Psoas muscle (tissue), 8 donors: ENCODE data around the gene MYO1H. TPM values are rescaled to one million over a fixed set of nuclear protein-coding genes. Genes with fewer than 3 reads are reported as not detected.

Experiments
- ATAC-seq, 4 donors: fragments of 200-7000 bp; cut with Tn5 transposase; one replicate each; pipeline ENCODE4 v1.9.1; 2020; ENCODE audit warnings: moderate library complexity in 3 of 4, mild to moderate bottlenecking in 2 of 4
- DNase-seq, 2 donors: peaks; one replicate each; pipeline ENCODE4 v3.0.0-alpha.2; 2020
- H3K27ac ChIP-seq: fragments of 200-600 bp; one replicate; pipeline ENCODE4 v1.8.0; 2022
- H3K27me3 ChIP-seq, 3 donors: fragments of 200-600 bp in 1 of 3; one replicate each; pipeline versions ENCODE4 v1.6.1 to v1.8.0; 2013 to 2022; ENCODE audit warnings: low read length in 2 of 3, mild to moderate bottlenecking in 2 of 3, moderate library complexity in 1 of 3; ENCODE audit not compliant: insufficient read depth in 3 of 3
- H3K36me3 ChIP-seq, 2 donors: fragments of 200-600 bp in 1 of 2; one replicate each; pipeline versions ENCODE4 v1.6.1 to v1.8.0; 2013 to 2022; ENCODE audit warnings: low read depth in 1 of 2, mild to moderate bottlenecking in 1 of 2, moderate library complexity in 1 of 2; ENCODE audit not compliant: insufficient read depth in 1 of 2
- H3K4me1 ChIP-seq: fragments of 200-600 bp; one replicate; pipeline ENCODE4 v1.8.0; 2022
- H3K4me3 ChIP-seq: fragments of 200-600 bp; one replicate; pipeline ENCODE4 v1.8.0; 2022; ENCODE audit warnings: mild to moderate bottlenecking
- H3K9me3 ChIP-seq: fragments of 200-600 bp; one replicate; pipeline ENCODE4 v1.8.0; 2022
- CTCF ChIP-seq: fragments of 200-600 bp; IDR thresholded peaks from one replicate; pipeline ENCODE4 v1.8.0; 2022; ENCODE audit warnings: antibody characterized with exemption
- WGBS, 3 donors: extraction: QIAGEN DNeasy Blood & Tissue Kit; methylation state at CpG; one replicate each; pipeline versions ENCODE4 v1.1.6 to v1.1.7; 2013; 5-methylcytosine and 5-hydroxymethylcytosine counted together
- intact Hi-C, 2 donors: fragments of 100-400 bp; cut with DNase I; formaldehyde crosslinking; loops; one replicate each; pipeline versions ENCODE4 v1.11.0 to v1.14.2; 2022
- polyA plus RNA-seq, 3 donors: library from polyadenylated mRNA; stranded (reverse); fragments of 200-250 nt; gene quantifications; one replicate each; pipeline ENCODE4 v1.2.3, GENCODE V29; 2013
- total RNA-seq, 4 donors: library from RNA; stranded (reverse); fragmentation: NEBNext Ultra II Directional in 2 of 4; extraction: Animal tissue kit (Norgen Biotek cat#: 25700) in 2 of 4; gene quantifications; one replicate each; pipeline versions ENCODE4 v1.2.1 to v1.2.4, GENCODE V29; 2021 to 2023
- donor health status: healthy with polysubstance abuse.
- donor health status: DM: no; HTN: no; CAD: no; lungs with moderate emphysema.
- donor health status: Bipolar disorder and iron deficiency.
- donor health status: healthy.
- donor health status: DM: yes; HTN: yes; CAD: no.
- donor health status: DM: no; HTN: no; CAD: no.
- donor health status: DM: no; HTN: no; CAD: no.
- donor health status: DM: yes; HTN: yes; CAD: no.

MYO1H gene
- total and polyA plus RNA-seq, 7 donors: 0.10 TPM; not detected in 6

DNA sequence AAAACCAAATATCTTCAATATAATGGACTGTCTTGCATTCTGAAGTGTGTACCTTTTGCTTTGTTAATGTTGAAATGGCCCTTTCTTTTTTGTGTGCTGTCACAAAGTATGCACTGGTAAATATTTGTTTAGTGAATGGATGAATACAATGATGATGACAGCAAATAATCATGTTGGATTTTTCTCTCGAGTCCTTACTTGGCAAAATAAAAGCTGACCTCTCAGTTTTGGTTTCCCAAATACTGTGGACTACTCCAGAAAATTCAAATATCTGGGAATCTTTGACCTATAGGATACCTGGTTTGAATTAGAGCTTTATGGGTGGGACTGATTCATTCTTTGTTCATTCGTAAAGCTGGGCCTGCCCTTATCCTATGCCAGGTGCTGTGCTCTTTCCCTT, 135.2 kb downstream of the MYO1H start:
- no peaks in the 10 kb centered on the region for H3K27me3 ChIP-seq
- H3K4me1 ChIP-seq: peaks cover 17% of the 10 kb centered on the region
- DNase-seq: no peak
- H3K9me3 ChIP-seq: no peaks in the 10 kb centered on the region
- intact Hi-C loops: no loop called here
- TF ChIP-seq CTCF: no peak
- no peak overlapping the region for H3K27ac ChIP-seq
- ATAC-seq: no peak
- peaks cover 18 to 66% of the 10 kb centered on the region in 2 donors for H3K36me3 ChIP-seq
- no peak overlapping the region for H3K4me3 ChIP-seq
- 80 to 88% (median 83%) methylated on average over 2 of the region's 2 CpGs for WGBS, 3 donors

DNA sequence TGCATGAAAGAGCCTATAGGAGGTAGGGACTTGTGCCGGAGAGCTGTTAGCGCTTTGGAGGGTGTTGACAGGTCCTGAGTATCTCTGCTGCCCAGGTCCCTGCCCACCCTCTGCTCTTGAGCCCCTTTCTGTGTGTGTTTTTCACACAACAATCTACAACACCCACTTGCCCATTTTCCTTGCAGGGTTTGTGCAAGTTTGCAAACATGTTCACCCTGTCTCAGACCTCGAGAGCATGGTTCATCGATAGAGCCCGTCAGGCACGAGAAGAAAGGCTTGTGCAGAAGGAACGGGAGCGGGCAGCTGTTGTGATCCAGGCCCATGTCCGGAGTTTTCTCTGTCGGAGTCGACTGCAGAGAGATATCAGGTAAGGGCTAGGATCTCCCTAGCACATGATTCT, 135.6 kb downstream of the MYO1H start:
- no peaks in the 10 kb centered on the region for H3K27me3 ChIP-seq
- WGBS, 3 donors: 93 to 96% (median 94%) methylated on average over 11 of the region's 11 CpGs
- no peak for TF ChIP-seq CTCF
- no peak overlapping the region for H3K27ac ChIP-seq
- intact Hi-C loops: no loop called here
- peaks cover 22 to 71% of the 10 kb centered on the region in 2 donors for H3K36me3 ChIP-seq
- no peaks in the 10 kb centered on the region for H3K9me3 ChIP-seq
- DNase-seq (no peak), ATAC-seq (no peak)
- H3K4me1 ChIP-seq: peaks cover 14% of the 10 kb centered on the region
- no peak overlapping the region for H3K4me3 ChIP-seq

GRCh38 chr12:109485201-109485600, 137.5 kb downstream of the MYO1H start:
- H3K27ac ChIP-seq: no peak overlapping the region
- WGBS, 3 donors: 65 to 70% (median 69%) methylated on average over 4 of the region's 4 CpGs
- no peaks in the 10 kb centered on the region for H3K9me3 ChIP-seq
- TF ChIP-seq CTCF: no peak
- H3K27me3 ChIP-seq: no peaks in the 10 kb centered on the region
- H3K4me3 ChIP-seq: no peak overlapping the region
- DNase-seq (no peak), ATAC-seq (no peak)
- peaks cover 11% of the 10 kb centered on the region for H3K4me1 ChIP-seq
- intact Hi-C loops: no loop called here
- peaks cover 25 to 89% of the 10 kb centered on the region in 2 donors for H3K36me3 ChIP-seq

DNA sequence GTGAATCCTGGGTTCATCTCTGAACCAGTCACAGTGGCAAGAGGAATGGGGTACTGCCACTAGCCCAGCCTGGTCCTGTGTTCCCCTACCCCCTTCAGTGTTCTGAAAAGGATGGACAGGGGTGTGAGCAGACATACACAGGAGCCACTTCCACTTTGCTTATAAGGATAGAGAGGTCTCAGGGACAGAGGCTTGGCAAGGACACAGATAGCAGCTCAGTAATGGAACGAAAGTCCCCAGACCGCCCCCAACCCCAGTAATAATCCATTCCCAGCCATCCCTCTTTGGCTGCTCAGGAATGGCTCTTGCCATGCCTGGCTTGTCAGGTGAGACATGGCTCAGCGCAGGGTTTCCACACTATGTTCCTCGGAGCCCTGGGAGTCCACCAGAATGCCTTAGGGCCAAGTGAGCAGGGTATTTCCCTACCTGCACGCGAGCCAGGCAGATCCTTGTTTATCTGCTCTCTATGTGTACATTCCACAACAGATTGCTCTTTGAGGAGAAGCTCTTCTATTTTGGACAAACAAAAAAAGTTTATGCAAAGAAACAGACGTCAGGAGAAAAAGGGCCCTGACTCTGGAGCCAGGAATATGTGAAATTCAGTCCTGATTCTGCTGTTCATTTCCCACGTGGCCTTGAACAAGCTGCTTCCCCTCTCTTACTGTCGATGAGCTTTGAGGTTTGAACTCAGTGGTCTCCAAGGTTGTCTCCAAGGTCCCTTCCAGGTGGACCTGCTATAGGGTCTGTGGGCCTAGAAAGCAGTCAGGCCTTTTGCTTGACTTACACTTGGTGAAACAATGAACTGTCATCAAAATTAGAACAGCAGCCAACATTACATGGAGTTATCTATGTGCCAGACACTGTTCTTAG, 139.7 kb downstream of the MYO1H start:
- H3K27me3 ChIP-seq: no peaks in the 10 kb centered on the region
- ATAC-seq: no peak
- TF ChIP-seq CTCF: no peak
- intact Hi-C loops: no loop called here
- no peaks in the 10 kb centered on the region for H3K9me3 ChIP-seq
- H3K4me3 ChIP-seq: no peak overlapping the region
- no peak for DNase-seq
- 93 to 95% (median 94%) methylated on average over 9 of the region's 9 CpGs for WGBS, 3 donors
- H3K36me3 ChIP-seq: peaks cover 25 to 100% of the 10 kb centered on the region in 2 donors
- H3K4me1 ChIP-seq: peaks cover 17% of the 10 kb centered on the region
- H3K27ac ChIP-seq: no peak overlapping the region
